Measurements from ENCODE around the gene GXYLT1.
"Not testable (repeated sequence)": the region's sequence is repeated elsewhere in the genome, so short reads cannot be mapped to it uniquely, and the experiment has no call there.

Gene GXYLT1

DNA sequence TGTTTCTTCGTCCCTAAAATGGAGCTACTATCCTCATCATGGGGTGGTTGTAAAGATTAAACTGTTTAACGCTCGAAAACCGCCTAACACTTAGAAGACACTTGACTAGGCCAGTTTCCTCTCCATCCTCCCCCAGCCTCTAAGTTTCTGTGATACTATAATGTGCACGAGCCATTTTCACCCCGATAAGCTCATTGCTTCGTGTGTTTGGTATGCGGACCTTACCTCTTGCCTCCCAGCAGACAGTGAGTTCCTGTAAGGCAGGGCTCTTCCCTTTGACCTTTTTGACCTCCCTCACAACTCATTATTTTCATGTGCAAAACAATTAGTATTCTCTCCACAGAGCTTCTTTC is 499 bp upstream of the GXYLT1 start:
- no peak for DNase-seq (ENCODE audit: low read depth in 3 of 3)

DNA sequence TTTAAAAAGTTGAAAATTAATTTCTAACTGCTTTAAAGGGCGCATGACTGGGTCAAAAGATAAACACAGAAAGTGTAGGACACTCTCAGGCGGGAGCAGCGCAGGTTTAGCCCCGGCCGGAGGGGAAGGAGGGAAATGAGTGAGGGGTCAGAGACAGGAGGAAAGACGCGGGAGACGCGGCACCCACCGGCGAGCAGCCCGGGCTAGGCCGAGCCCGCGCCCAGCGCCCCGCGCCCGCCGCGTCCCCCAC is 591 bp downstream of the GXYLT1 start:
- no peak for DNase-seq (ENCODE audit: low read depth in 3 of 3)

DNA sequence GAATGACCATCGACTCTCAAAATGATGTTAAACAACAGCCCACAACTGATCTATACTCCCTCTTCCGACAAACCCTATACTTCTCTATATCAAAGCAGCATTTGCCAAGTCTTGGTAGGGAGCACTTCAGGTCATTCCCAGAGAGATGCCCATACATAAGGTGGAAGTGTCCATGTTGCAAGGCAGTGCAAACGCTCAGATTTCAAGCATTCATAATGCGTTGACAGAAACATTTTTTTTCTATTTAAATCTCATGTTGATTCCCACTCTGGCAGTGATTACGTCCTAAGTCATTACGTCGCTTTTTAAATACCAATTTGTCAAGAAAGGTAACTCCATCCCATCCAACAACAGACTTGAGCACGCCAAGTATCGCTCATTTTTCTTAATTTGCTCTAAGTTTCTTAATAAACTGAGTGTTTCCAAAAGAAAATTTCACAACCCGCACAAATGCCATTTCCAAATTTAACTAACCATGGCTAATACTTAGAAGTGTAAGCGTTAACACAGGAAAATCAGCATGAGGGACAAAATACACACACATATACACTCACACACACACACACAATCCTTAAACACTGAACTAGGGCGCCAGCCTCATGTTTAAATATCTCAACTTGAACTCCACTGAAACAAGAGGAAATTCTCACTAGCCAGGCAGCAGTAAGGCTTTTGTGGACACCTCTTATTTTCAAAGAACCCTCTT is 1.1 kb downstream of the GXYLT1 start:
- DNase-seq (ENCODE audit: low read depth in 3 of 3): no peak

DNA sequence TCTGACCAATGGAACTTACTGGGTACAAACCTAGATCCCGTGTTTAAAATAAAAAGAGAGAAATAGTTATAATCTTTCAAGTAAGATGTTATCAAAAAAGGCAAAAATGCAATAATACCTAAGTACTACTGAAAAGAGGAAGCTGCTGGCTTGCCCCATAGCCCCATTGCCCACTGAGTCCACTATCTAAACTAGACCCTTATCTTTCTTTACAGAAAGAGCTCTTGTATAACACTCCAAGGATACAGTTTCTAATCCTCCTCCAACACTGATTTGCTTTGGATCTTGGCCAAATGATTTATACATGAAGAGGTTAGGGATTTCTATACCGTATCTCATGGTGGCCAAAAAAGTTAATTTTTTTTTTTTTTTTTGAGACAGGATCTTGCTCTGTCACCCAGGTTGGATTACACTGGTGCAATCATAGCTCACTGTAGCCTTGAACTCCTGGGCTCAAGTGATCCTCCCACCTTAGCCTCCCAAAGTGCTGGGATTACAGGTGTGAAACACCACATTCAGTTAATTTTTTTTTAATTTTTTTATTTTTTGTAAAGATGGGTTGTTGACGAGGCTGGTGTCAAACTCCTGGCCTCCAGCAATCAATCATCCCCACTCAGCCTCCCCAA is 2.6 kb downstream of the GXYLT1 start:
- DNase-seq (ENCODE audit: low read depth in 3 of 3): no peak

DNA sequence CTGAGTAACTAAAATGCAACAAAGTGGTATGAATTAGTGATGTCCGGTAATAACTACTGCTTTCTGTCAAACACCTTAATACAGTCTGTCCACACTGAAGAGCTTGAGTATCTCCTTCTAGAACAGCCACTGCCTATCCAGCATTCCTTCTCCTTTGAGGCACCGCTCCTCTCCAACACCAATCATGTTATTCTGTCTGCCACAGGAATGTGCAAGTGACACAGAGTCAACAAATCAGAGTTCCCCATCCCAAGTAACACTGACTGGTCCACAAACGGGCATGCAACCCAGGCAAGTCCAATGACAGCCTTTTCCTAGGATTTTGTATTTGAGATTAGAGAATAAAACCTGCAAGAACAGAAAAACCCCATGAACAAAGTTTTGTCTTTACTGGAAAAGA is 3.8 kb downstream of the GXYLT1 start:
- no peak for DNase-seq (ENCODE audit: low read depth in 3 of 3)

DNA sequence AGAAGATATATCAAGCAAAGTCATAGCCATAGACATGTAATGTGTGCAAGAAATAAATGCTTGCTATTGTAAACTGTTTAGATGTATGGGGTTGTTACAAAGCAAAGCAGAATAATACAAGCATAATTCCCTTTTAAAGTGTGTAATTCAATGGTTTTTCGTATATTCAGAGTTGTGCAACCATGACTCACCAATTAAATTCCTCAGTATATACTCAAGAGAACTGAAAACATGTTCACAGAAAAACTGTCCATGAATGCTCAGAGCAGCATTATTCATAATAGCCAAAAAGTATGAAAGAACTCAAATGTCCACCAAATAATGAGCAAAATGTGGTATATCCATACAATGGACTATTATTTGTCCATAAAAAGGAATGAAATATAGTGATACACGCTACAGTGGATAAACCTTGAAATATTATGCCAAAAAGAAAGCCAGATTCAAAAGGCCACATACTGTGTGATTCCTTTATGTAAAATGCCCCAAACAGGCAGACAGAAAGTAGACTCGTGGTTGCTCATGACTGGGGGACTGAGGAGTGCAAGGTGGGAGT is 9.3 kb downstream of the GXYLT1 start:
- no peak for DNase-seq (ENCODE audit: low read depth in 3 of 3)

DNA sequence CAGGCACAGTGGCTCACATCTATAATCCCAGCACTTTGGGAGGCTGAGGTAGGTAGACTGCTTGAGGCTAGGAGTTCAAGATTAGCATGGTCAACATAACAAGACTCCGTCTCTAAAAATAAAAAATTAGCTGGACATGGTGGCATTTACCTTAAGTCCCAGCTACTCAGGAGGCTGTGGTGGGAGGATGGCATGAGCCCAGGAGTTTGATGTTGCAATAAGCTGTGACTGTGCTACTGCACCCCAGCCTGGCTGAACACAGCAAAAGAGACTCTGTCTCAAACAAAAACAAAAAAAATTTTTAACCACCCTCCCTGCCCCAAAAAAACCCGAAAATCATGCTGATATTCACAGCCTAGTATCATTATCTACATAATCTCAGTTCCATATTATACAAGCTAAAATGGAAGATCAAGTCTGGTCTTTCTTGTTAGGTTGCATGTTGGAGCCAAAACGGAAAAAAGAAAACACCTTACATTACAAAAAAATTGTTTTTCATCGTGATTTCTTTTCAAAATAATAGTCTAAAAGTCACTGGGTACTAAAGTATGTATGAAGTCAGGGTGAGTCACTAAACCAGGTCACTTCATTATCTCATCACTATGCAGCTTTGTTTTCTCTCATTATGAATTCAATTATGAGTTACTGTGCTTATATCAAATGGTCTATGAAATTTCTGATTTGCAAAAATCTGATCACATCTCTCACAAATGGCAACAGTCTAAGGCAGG is 13.8 kb downstream of the GXYLT1 start:
- DNase-seq (ENCODE audit: low read depth in 3 of 3): no peak

DNA sequence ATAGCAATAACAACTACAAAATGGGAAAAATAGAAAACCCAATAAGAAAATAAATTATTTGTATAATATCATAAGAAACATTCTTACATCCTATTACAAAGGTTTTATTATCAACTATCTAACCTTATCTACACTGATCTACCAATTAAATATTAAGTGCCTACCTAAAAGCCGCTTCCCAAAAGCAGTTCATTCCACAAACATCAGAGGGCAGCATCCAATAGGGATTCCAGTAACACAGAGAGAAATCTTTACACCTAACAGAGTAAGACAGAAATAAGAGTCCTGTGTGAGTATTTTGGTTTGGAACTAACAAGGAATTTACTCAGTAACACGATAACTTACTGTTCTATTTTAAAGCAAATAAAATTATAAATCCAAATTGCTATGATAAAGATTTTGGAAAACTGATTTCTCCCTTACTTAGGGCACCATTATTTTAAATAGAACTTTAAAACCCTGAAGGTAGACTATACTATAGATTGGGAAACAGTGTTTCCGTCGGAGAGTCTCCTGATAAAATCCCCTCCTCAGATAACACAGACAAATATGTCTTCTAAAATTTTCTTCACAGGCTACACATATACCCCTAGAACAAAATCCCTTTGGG is 15.0 kb downstream of the GXYLT1 start:
- DNase-seq (ENCODE audit: low read depth in 3 of 3): no peak

DNA sequence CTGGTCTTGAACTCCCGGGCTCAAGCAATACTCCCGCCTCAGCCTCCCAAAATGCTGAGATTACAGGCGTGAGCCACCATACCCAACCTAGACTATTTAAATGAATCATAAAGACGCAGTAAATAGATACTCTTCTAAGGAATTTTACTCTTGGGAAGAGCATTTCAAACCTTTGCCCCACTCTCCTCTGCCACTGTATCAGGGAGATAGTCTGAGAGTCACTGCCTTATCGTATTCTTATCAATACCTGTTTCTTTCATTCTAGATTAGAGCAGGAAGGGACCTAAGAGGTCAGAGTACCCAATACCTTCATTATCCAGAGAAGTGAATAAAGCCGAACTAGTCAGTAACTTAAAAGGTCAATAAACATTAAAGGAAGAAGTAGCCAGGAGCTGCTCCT is 15.8 kb downstream of the GXYLT1 start:
- no peak for DNase-seq (ENCODE audit: low read depth in 3 of 3)

DNA sequence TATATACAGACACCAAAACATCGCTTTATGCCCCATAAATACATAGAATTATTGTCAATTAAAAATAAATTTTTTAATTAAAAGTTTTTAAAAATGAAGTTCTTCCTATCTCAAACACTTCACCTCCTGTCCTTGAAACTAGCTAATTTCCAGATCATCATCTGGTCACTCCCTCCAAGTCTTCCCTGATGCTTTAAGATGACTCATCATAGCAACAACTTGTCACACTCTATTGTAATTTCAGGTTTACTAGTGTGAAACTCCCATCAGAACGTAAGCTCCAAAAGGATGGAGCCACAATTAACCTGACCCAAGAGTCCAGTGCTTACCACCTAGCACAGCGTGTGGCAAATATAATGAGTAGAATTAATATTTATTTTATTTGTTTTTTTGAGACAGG is 16.3 kb downstream of the GXYLT1 start:
- DNase-seq (ENCODE audit: low read depth in 3 of 3): no peak

DNA sequence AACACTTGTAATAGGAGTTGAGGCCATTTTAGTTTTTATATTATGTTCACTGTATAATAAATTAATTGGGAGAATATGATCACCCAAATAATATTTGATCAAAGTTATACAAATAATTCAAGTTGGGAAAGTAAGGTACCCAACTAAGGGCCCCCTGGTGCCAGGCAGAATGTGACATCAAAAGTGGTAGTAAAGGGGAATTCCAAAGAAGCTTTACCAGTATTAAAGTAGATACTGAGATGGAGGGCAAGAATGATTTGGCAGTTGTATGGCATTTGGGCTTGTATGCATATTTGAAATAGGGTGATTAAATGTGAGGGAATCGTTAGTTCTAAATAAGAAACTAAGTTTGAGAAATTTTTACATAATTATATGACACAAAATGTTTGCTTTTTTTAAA is 17.7 kb downstream of the GXYLT1 start:
- DNase-seq (ENCODE audit: low read depth in 3 of 3): no peak

DNA sequence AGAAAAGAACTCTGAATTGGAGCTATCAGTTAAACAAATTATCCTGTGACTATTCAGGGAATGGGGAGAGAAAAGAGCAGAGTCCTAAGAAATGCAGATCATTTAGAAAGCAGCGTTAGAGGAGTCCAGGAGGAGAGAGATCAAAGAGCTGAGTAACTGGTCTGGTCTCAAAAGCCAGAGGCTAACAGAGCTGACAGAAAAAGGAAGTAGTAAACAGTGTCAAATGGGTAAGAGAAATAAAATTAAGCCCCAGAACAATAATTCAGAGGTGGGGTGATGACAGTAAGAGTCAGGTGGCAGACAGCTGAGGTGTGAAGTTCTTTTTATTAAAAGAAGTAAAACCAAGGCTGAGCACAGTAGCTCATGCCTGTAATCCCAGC is 19.3 kb downstream of the GXYLT1 start:
- DNase-seq (ENCODE audit: low read depth in 3 of 3): no peak

DNA sequence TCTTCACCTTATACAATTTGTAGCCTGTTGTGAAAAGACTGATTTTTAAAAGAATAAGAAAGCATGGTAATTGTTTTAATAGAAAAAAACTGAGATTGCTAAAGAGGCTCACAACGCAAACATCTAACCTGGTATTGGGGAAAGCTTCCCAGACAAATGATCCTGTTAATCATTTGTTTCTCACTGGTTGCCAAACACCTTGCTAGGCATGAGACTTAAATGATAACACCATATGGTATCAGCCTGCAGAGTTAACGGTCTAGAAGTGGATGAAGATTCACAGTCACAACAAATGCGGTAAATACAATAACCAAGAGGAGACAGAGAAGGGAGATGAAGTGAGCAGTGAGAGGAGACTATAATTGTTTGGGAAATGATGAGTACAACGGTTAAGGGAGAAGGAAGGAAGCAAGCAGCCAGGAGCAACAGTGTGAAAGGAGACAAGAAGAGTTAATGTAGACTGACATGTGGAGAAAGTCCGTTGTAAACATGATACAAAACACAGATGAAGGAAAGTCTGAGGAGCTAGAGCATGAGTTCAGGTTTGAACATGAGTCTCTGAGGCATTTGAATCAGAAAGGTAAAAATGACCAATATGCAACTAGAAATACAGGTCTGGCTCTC is 19.8 kb downstream of the GXYLT1 start:
- no peak for DNase-seq (ENCODE audit: low read depth in 3 of 3)

DNA sequence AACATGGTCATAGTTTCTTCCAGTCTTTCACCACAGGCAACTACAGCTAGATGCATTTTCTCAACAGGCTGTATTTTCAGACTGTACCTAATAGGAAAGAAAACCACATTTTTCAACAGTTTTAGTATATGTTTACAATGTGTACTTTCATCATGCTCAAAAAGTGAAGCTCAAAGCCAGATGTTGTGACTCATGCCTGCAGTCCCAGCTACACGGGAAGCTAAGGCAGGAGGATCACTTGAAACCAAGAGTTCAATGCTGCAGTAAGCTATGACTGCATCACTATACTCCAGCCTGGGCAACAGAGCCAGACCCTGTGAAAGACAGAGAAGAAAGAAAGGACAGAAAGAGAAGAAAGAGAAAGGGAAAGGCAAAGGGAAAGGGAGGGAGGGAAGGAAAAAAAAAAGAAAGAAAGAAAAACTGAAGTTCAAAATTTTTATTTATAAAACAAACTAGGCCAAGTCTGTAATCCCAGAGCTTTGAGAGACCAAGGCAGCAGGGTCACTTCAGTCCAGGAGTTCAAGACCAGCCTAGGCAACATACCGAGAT is 25.5 kb downstream of the GXYLT1 start:
- no peak for DNase-seq (ENCODE audit: low read depth in 3 of 3)

DNA sequence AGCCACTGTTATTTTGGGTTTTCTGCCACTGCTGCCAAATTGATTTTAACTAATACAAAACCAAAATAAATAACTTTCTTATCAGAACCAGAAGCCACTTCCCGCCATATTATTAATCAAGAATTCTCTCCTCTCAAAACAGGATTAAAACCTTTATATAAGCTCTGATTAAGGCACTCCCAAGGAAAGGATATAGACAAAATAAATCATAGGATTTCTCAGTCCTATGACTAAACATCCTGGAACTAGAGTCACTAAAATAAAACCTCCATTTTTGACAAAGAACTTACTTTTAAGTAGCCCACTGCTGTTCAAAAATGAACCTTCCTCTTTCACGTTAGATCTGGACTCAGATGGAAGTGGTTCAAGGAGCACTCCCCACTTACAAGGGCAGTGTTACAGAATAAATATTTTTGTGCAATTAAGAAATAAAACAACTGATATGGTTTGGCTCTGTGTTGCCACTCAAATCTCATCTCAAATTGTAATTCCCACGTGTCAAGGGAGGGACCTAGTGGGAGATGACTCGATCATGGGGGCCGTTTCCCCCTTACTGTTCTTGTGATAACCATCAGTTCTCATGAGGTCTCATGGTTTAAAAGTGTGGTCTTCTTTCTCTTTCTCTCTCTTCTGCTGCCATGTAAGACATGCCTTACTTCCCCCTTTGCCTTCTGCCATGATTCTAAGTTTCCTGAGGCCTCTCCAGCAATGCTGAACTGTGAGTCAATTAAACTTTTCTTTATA is 26.4 kb downstream of the GXYLT1 start:
- DNase-seq (ENCODE audit: low read depth in 3 of 3): no peak

DNA sequence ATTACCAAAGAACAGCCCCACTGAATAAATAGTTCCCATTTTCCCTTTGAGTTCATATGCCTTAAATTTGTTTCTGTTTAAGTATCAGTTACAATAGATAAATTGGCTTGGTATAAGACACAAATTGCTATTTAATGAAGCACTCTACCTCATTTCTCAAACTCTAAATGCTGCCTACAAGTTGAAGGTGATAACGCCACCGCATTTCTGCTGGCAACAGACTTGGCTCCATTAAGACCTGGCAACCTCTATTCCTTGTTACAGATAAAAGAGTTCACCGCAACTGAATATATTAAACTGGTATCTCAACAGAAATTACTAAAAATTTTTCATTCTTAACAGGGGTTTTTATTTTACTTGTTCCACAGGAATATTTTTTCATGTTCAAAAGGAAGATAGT is 35.6 kb downstream of the GXYLT1 start:
- no peak for DNase-seq (ENCODE audit: low read depth in 3 of 3)

DNA sequence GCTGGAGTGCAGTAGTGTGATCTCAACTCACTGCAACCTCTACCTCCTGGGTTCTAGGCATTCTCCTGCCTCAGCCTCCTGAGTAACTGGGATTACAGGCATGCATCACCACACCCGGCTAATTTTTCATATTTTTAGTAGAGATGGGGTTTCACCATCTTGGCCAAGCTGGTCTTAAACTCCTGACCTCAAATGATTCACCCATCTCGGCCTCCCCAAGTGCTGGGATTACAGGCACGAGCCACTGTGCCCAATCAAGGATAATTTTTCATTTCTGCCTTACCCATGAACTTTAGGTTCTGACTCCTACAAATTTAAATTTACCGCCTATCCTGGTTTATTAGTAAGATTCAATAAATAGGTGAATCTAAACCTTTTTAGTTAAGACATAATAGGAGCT is 37.9 kb downstream of the GXYLT1 start:
- not testable (repeated sequence) for DNase-seq (ENCODE audit: low read depth in 3 of 3)

DNA sequence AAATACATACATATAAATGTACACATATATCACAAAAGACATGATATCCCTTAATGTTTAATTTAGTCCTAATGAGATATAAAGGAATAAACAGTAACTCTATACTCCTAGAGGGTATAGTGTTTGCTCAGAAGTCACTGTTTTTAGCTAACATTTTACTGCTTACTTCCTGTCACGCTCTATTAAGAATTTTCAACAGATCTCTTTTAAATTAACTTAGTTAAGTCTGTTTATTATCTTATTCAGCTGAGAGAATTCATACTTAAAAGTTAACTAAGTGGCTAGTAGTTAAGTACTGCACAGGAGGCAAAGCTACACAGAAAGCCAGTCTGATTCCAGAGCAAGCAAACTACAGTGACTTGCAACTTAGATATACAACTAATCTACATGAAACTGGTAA is 39.9 kb downstream of the GXYLT1 start:
- DNase-seq (ENCODE audit: low read depth in 3 of 3): no peak

DNA sequence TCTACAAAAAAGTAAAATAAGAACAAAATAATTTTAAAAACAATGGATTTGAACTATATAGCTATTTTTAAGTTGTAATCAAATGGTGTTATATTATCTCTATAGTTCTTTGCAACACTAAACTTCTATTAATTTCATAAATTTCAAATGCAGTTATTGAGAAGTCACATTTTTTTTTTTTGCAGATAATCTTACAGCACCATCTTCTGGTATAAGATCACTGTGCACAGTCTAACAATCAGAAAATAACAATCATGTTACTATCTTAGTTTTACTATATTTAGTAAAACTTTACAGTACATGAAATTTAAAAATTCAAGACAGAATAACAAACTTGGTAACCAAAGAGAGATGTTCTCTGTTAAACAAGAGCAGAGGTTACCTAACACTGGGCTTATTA is 40.6 kb downstream of the GXYLT1 start:
- DNase-seq (ENCODE audit: low read depth in 3 of 3): no peak

DNA sequence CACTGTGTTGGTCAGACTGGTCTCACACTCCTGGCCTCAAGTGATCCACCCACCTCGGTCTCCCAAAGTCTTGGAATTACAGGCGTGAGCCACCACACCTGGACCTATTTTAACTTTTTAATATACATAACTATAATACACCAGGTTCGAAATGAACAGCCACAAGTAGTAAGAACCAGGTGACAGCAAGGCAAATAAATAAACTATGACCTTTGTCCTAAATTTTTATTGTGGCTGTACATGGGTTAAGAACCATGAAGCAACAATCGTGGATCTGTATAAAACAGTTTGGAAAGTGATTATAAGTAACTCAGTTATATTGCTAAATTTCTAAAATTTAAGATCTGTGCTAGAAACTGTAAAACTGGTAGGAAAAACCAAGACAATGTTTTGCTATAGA is 41.5 kb downstream of the GXYLT1 start:
- no peak for DNase-seq (ENCODE audit: low read depth in 3 of 3)

DNA sequence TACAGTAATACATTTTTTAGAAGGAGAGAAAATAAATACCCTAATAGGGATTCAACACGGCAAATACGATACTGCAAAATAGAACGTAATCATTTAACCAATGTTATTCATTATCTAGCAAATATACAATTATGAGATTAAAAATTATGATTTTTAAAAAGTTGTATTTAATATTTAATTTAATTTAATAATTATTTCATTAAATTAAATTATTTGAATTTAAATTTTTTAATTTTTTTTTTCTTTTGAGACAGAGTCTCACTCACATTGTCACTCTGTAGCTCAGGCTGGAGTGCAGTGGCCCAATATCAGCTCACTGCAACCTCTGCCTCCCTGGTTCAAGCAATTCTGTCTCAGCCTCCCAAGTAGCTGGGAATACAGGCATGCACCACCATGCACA is 42.0 kb downstream of the GXYLT1 start:
- DNase-seq (ENCODE audit: low read depth in 3 of 3): no peak
